ENCODE data around the gene BAG3. TPM values are rescaled to one million over a fixed set of nuclear protein-coding genes. Genes with fewer than 3 reads are reported as not detected.

BAG3 gene
- total RNA-seq, 1 experiment from 2014 or later = 35.2 TPM

- Mint-ChIP-seq H3K4me1 (ENCODE audit: low read depth, unreplicated experiment) (no peaks in the 10 kb centered on the region), H3K27me3 (ENCODE audit: unreplicated experiment) (no peaks in the 10 kb centered on the region), H3K36me3 (ENCODE audit: insufficient read depth, unreplicated experiment) (no peaks in the 10 kb centered on the region), H3K9me3 (ENCODE audit: low read depth, unreplicated experiment) (no peaks in the 10 kb centered on the region), H3K27ac (ENCODE audit: unreplicated experiment) (no peak overlapping the region), H3K4me3 (ENCODE audit: low read depth, unreplicated experiment) (no peak overlapping the region)
- no TSS peak for BruUV-seq (replicated peaks)
- intact Hi-C loops (cut with micrococcal nuclease; ENCODE audit: unreplicated experiment) = no loop called here
- CTCF ChIA-PET = interaction anchor here (0.7 kb wide), 1 partner anchor 198 kb away, joined by 3 read pairs; no protein-coding TSS in a partner anchor
- DNase-seq = no peak
- no peak for TF ChIP-seq CTCF (IDR thresholded peaks at IDR 0.05; ENCODE audit: unreplicated experiment)
Measured at GRCh38 chr10:119634219-119634544, 17.0 kb upstream of the BAG3 start.

DNA sequence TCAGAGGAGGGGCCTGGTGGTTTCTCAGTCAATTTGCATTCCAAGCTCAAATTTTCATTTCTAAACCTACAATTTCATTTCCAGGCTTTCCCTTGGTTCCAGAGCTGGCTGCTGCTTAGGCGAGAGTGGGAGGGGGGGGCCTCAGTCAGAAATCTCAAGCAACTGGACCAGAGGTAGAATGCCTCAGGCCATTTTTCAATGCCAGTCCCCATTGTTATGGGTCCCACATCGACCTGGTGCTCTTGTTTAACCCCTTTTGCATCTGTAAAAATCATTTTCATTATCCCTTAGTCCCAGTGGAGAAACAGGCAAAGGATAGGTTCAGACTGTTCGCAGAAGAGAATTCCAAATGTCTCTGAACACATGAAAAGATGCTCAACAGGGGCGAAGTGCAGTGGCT, 13.5 kb upstream of the BAG3 start:
- no peak for DNase-seq
- H3K27me3 Mint-ChIP-seq (ENCODE audit: unreplicated experiment) = no peaks in the 10 kb centered on the region
- no peaks in the 10 kb centered on the region for H3K36me3 Mint-ChIP-seq (ENCODE audit: insufficient read depth, unreplicated experiment)
- H3K4me3 Mint-ChIP-seq (ENCODE audit: low read depth, unreplicated experiment) = no peak overlapping the region
- BruUV-seq (replicated peaks) = no TSS peak
- no peaks in the 10 kb centered on the region for H3K4me1 Mint-ChIP-seq (ENCODE audit: low read depth, unreplicated experiment)
- no peaks in the 10 kb centered on the region for H3K9me3 Mint-ChIP-seq (ENCODE audit: low read depth, unreplicated experiment)
- no peak overlapping the region for H3K27ac Mint-ChIP-seq (ENCODE audit: unreplicated experiment)
- CTCF ChIA-PET = interaction anchor here (0.8 kb wide), 1 partner anchor 11 kb away, joined by 3 read pairs; no protein-coding TSS in a partner anchor
- intact Hi-C loops (cut with micrococcal nuclease; ENCODE audit: unreplicated experiment) = no loop called here
- TF ChIP-seq CTCF (IDR thresholded peaks at IDR 0.05; ENCODE audit: unreplicated experiment) = no peak

- H3K36me3 Mint-ChIP-seq (ENCODE audit: insufficient read depth, unreplicated experiment) = no peaks in the 10 kb centered on the region
- H3K4me1 Mint-ChIP-seq (ENCODE audit: low read depth, unreplicated experiment) = peaks cover 8% of the 10 kb centered on the region
- no peak overlapping the region for H3K4me3 Mint-ChIP-seq (ENCODE audit: low read depth, unreplicated experiment)
- H3K9me3 Mint-ChIP-seq (ENCODE audit: low read depth, unreplicated experiment) = no peaks in the 10 kb centered on the region
- no peak for TF ChIP-seq CTCF (IDR thresholded peaks at IDR 0.05; ENCODE audit: unreplicated experiment)
- intact Hi-C loops (cut with micrococcal nuclease; ENCODE audit: unreplicated experiment) = no loop called here
- H3K27ac Mint-ChIP-seq (ENCODE audit: unreplicated experiment) = no peak overlapping the region
- no peaks in the 10 kb centered on the region for H3K27me3 Mint-ChIP-seq (ENCODE audit: unreplicated experiment)
- DNase-seq = no peak
- CTCF ChIA-PET = no interaction called here
- no TSS peak for BruUV-seq (replicated peaks)
Measured at GRCh38 chr10:119638982-119639381, 12.2 kb upstream of the BAG3 start.

GRCh38 chr10:119640384-119640783, 10.8 kb upstream of the BAG3 start:
- no peak for DNase-seq
- no TSS peak for BruUV-seq (replicated peaks)
- TF ChIP-seq CTCF (IDR thresholded peaks at IDR 0.05; ENCODE audit: unreplicated experiment) = no peak
- H3K36me3 Mint-ChIP-seq (ENCODE audit: insufficient read depth, unreplicated experiment) = no peaks in the 10 kb centered on the region
- peaks cover 8% of the 10 kb centered on the region for H3K4me1 Mint-ChIP-seq (ENCODE audit: low read depth, unreplicated experiment)
- no peak overlapping the region for H3K4me3 Mint-ChIP-seq (ENCODE audit: low read depth, unreplicated experiment)
- intact Hi-C loops (cut with micrococcal nuclease; ENCODE audit: unreplicated experiment) = no loop called here
- no peaks in the 10 kb centered on the region for H3K9me3 Mint-ChIP-seq (ENCODE audit: low read depth, unreplicated experiment)
- no peak overlapping the region for H3K27ac Mint-ChIP-seq (ENCODE audit: unreplicated experiment)
- CTCF ChIA-PET = interaction anchor here (0.7 kb wide), 1 partner anchor 1964 kb away, joined by 3 read pairs; no protein-coding TSS in a partner anchor
- H3K27me3 Mint-ChIP-seq (ENCODE audit: unreplicated experiment) = no peaks in the 10 kb centered on the region

All from Calu3 (cell line).